GM19397 (cell line): ENCODE data around the gene ADARB2.
"Not testable (repeated sequence)": the region's sequence is repeated elsewhere in the genome, so short reads cannot be mapped to it uniquely, and the experiment has no call there.

Source experiments
- ATAC-seq: cut with Tn5 transposase; IDR thresholded peaks from one replicate; pipeline ENCODE4 v1.9.1; 2021; ENCODE audit warnings: mild to moderate bottlenecking, moderate library complexity; ENCODE audit not compliant: unreplicated experiment

Gene ADARB2

GRCh38 chr10:1249142-1249920, 488.0 kb downstream of the ADARB2 start:
- no peak for ATAC-seq

- not testable (repeated sequence) for ATAC-seq
Observed at GRCh38 chr10:1248262-1248630, 489.1 kb downstream of the ADARB2 start.

- no peak for ATAC-seq
Observed at GRCh38 chr10:1247598-1248261, 489.6 kb downstream of the ADARB2 start.

DNA sequence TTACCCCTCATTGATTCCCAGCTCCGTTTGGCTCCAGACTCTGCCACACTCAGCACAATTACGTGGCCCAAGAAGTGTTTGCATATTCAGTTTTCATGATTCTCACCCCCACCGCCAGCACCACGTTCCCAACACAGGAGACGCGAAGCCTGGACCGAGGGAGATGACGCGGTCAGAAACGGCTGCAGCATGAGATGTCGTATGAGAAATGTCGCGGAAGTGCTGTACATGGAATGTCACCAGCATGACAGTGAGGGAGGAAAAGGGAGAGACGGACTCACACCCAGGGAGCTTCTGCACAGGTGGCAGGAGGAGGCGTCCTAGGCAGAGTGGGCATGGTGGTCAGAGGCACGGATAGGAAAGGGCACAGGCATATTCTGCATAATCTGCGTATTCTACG, 492.8 kb downstream of the ADARB2 start:
- ATAC-seq = no peak

- no peak for ATAC-seq
Observed at GRCh38 chr10:1243486-1244234, 493.7 kb downstream of the ADARB2 start.

GRCh38 chr10:1242975-1243374, 494.4 kb downstream of the ADARB2 start:
- ATAC-seq = no peak

DNA sequence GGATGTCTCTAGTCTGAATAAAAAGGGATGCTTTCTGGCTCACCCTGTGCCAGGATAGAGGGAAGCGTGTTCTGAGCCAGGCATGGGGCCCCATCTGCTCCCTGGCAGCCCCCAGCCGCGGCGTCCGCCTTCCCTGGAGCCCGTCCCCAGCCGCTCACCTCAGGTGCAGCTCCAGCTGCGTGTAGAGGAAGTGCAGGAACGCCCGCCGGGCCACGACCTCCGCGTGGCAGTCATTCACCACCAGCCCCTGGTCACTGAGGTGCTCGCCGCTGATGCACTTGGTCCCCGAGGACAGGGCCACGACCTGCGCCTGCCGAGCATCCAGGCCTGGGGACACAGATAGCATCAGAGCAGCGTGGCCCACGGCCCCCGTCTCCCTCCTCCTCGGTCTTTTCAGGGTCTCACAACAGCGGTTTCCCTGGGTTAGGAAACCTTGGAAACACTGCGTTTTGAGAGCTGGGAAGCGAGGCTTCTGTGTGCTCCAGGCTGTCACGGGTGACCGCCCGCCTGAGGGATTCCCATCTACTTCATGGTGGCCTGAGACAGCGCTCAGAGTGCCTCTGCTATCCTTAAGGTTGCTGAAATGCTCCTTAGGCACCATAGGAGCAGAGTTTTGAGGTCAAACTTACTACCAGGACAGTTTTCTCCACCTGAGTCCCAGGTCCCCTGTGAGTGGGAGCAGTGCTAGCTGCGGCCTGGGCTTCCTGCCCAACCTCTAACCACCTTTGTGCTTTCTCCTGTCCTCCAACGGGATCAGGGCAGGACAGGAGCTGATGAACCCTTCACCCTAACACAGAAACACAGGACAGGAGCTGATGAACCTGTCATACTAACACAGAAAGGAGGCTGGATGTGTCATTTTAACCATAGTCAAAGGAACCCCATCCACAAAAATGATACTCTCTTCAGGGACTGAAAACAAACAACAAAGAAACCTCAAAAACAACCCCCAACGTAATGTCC, 495.1 kb downstream of the ADARB2 start:
- ATAC-seq = no peak

DNA sequence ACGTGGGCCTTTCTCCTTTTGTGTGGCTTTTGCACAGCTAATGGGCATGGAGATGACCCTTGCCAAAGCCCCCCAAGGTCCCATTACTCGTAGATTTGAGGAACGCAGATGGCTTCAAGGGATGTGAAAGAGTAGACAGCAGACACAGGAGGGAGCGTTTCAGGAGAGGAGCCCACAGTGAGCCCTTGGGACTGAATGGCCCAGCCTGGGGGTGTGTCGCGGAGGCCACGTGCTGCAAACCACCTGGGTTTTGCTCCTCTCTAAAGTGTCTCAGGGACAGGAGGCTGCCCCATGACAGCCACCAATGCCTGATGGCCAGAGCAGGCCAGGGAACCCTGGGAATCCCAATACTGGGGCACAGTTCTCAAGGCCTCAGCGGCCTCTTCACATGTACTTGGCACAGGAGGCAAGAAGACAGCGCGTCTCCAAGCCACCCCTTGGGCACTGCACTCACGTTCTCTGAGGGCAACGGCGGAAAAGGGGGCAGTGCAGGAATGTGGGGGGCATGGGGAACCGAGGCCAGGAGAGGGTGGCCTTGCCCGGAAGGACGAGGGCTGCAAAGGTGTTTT, 495.9 kb downstream of the ADARB2 start:
- ATAC-seq = no peak

DNA sequence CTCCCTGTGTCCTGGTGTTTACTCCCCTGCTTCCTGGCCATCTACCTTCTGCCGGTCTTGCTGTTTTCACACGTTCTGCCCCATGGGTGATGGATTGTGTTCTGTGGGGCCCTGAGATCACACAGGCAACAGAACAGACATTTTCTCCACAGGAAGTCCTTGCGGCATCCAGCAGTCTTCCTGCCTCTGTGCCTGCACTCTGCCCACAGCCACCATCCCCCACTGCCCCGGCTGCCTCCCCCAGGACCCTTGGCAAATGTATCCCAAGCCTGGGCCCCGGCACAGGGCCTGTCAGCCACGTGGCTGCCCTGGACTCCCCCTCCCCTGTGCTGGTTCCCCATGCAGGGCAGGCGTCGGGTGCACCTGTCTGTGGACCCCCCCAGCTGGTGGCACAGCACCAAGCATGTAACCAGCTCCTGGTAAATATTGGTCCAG, 497.0 kb downstream of the ADARB2 start:
- no peak for ATAC-seq

DNA sequence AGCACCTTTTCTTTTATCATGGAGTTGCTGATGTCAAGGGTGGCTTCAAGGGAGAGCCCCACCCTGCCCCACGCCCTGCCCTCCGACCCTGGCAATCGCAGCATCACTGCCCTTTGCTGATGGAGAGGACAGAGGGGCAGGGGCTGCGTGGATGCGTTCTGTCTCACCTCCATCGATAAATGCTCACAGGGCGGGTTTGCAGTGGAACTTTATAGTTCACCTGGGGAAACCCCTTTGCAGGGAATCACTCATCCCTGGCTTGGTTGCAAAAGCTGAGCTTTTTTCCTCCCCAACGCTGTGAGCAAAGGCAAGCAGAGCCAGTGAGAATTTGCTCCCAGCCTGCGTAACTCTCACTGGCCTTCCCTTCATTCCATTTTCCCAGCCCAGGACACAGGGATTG, 504.3 kb downstream of the ADARB2 start:
- ATAC-seq = no peak

GRCh38 chr10:1232164-1232911, 505.0 kb downstream of the ADARB2 start:
- ATAC-seq = no peak

GRCh38 chr10:1230592-1231275, 506.6 kb downstream of the ADARB2 start:
- ATAC-seq = no peak

- ATAC-seq = no peak
Observed at GRCh38 chr10:1230138-1230537, 507.2 kb downstream of the ADARB2 start.

GRCh38 chr10:1229574-1229973, 507.8 kb downstream of the ADARB2 start:
- ATAC-seq = no peak

- no peak for ATAC-seq
Observed at GRCh38 chr10:1229116-1229515, 508.2 kb downstream of the ADARB2 start.

DNA sequence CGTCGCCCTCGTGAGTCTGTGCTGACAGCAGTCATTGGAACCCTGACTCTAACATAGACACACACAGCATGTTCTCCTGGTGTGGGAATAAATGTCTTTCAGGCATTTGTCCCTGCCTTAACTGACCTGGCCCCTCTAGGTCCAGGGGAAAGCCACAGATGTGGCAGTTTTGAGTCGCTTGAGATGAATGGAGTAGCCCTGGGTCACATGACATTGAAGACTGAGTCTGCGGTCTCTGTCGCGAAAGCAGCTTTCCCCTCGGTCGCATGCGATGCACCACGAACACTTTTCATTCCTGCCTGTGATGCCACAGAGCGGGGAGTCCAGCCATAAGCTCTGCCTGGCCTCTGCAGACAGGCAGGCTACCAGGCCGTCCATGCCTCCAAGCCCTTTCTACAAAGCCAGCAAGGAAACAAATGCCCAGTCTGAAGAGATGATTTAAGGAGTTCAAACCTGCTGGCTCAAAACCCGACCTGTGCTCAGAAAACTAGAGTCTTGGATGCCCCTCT, 508.8 kb downstream of the ADARB2 start:
- no peak for ATAC-seq

- no peak for ATAC-seq
Observed at GRCh38 chr10:1227510-1228402, 509.6 kb downstream of the ADARB2 start.

GRCh38 chr10:1226907-1227306, 510.4 kb downstream of the ADARB2 start:
- not testable (repeated sequence) for ATAC-seq
